Measurements from ENCODE around the gene CTIF.

The CTIF gene

DNA sequence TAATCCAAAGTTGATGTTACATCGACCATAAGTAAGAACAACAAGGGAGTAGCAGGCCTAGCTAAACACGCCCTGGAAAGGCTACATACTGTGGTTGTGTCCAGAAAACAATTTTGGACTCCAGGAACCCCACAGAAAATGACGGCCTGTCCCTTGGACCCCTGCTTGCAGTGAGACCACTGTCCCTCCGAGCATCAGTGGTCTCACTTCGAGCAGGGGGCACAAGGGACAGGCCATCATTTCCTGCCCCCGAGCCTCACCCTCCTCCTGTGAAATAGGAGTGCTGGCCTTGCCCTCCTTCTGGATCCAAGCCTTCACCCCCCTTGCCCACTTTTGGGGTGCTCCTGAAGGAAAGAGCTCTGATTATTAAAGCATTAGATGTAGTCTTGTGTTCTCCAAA is 144.4 kb downstream of the CTIF start:
- ChIA-PET CTCF (interaction anchor here (1.2 kb wide), 1 partner anchor 11 kb away, joined by 4 read pairs; no protein-coding TSS in a partner anchor), POLR2A (no interaction called here)
- peaks cover 0 to 3% (median 0%) of the 10 kb centered on the region in 4 experiments for H3K36me3 ChIP-seq (ENCODE audit: control insufficient read depth in 4 of 4, insufficient read depth in 4 of 4, low read length in 3 of 4)
- DNase-seq, result no peak
- no peaks in the 10 kb centered on the region for H3K9me3 ChIP-seq (ENCODE audit: control extremely low read depth in 1 of 5, control insufficient read depth in 4 of 5, insufficient read depth in 2 of 5, low read depth in 1 of 5, low read length in 4 of 5)
- H3K4me1 ChIP-seq (ENCODE audit: control extremely low read depth in 1 of 4, control insufficient read depth in 4 of 4, insufficient read depth in 4 of 4, low read length in 3 of 4), result peaks cover 2 to 18% (median 12%) of the 10 kb centered on the region in 4 experiments
- no peaks in the 10 kb centered on the region for H3K27me3 ChIP-seq (replicated peaks in 2 of 5; ENCODE audit: control insufficient read depth in 4 of 5, insufficient read depth in 5 of 5, low read length in 4 of 5)
- 99% methylated on average over 6 of the region's 6 CpGs for WGBS (ENCODE audit: insufficient coverage)
- no peak overlapping the region for H3K4me3 ChIP-seq (ENCODE audit: control insufficient read depth in 1 of 7, extremely low read depth in 1 of 7, insufficient read depth in 4 of 7, low read depth in 2 of 7, low read length in 6 of 7)
- H3K27ac ChIP-seq (ENCODE audit: insufficient read depth in 1 of 2, low read depth in 1 of 2, low read length in 2 of 2, poor library complexity in 1 of 2, severe bottlenecking in 2 of 2), result no peak overlapping the region

DNA sequence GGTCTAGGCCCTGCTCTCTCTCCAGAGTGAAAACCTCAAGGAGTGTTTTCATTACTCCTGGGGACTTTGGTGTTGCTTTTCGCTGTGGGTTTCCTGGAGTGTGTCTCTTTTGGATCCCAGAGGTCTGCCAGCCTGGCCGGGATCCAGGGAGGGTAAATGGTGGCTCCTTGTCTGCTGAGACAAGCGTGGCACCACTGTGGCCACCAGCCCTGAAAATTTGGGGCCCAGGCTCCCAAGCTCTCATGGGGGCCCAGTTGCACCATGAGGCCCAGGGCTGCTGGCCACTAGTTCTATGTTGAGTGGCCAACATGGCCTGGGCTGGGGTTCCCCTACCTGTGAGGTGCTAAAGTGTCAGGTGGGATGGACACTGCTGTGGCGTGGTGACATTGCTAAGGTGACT is 144.8 kb downstream of the CTIF start:
- no peak for DNase-seq
- peaks cover 2 to 18% (median 10%) of the 10 kb centered on the region in 4 experiments for H3K4me1 ChIP-seq (ENCODE audit: control extremely low read depth in 1 of 4, control insufficient read depth in 4 of 4, insufficient read depth in 4 of 4, low read length in 3 of 4)
- POLR2A ChIA-PET, result no interaction called here
- H3K27ac ChIP-seq (ENCODE audit: insufficient read depth in 1 of 2, low read depth in 1 of 2, low read length in 2 of 2, poor library complexity in 1 of 2, severe bottlenecking in 2 of 2), result no peak overlapping the region
- H3K4me3 ChIP-seq (ENCODE audit: control insufficient read depth in 1 of 7, extremely low read depth in 1 of 7, insufficient read depth in 4 of 7, low read depth in 2 of 7, low read length in 6 of 7), result no peak overlapping the region
- H3K9me3 ChIP-seq (ENCODE audit: control extremely low read depth in 1 of 5, control insufficient read depth in 4 of 5, insufficient read depth in 2 of 5, low read depth in 1 of 5, low read length in 4 of 5), result no peaks in the 10 kb centered on the region
- H3K36me3 ChIP-seq (ENCODE audit: control insufficient read depth in 4 of 4, insufficient read depth in 4 of 4, low read length in 3 of 4), result peaks cover 0 to 3% (median 0%) of the 10 kb centered on the region in 4 experiments
- CTCF ChIA-PET, result interaction anchor here (1.2 kb wide), 1 partner anchor 10 kb away, joined by 4 read pairs; no protein-coding TSS in a partner anchor
- H3K27me3 ChIP-seq (replicated peaks in 2 of 5; ENCODE audit: control insufficient read depth in 4 of 5, insufficient read depth in 5 of 5, low read length in 4 of 5), result no peaks in the 10 kb centered on the region
- 93% methylated on average over 4 of the region's 4 CpGs for WGBS (ENCODE audit: insufficient coverage)

DNA sequence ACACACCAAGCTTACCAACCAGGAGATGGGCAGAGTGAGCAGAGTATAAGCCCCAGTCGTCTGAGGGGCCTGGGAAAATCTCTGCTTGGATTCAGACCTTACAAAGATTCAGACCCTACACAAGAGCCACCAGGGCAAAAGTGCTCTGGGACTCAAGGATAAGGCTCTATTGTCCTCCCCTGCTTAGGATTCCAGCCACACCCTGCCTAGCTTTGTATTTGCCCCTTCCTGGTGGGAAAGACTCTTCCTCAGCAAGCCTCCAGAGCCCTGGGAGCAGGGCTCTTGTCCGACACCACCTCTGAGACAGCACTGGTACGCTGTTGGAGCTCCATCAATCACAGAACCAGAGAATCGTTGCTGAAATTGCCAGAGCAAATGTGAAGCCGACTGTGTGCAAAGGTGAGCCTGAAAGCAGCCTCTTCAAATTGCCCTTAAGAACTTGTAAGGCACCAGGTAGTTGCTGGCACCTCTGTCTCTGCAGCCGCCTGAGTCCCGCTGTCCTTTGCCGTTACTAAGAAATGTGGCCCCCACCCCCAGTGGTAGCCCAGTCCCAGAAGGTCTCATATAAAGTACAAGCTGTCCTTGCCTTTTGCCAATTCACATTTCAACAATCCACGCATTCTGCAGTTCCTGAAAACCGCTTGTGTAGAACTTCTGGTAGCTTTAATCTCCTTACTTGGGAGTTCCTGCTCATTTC is 148.7 kb downstream of the CTIF start:
- H3K9me3 ChIP-seq (ENCODE audit: control extremely low read depth in 1 of 5, control insufficient read depth in 4 of 5, insufficient read depth in 2 of 5, low read depth in 1 of 5, low read length in 4 of 5), result no peaks in the 10 kb centered on the region
- POLR2A ChIA-PET, result no interaction called here
- peaks cover 0 to 2% (median 1%) of the 10 kb centered on the region in 4 experiments for H3K36me3 ChIP-seq (ENCODE audit: control insufficient read depth in 4 of 4, insufficient read depth in 4 of 4, low read length in 3 of 4)
- no peak overlapping the region for H3K4me3 ChIP-seq (ENCODE audit: control insufficient read depth in 1 of 7, extremely low read depth in 1 of 7, insufficient read depth in 4 of 7, low read depth in 2 of 7, low read length in 6 of 7)
- 100% methylated on average over 5 of the region's 10 CpGs for WGBS (ENCODE audit: insufficient coverage)
- no peaks in the 10 kb centered on the region for H3K27me3 ChIP-seq (replicated peaks in 2 of 5; ENCODE audit: control insufficient read depth in 4 of 5, insufficient read depth in 5 of 5, low read length in 4 of 5)
- no peak for DNase-seq
- CTCF ChIA-PET, result interaction anchor here (0.9 to 1.1 kb wide), 2 partner anchors 10 to 14 kb away, joined by 4 read pairs; no protein-coding TSS in a partner anchor
- H3K27ac ChIP-seq (ENCODE audit: insufficient read depth in 1 of 2, low read depth in 1 of 2, low read length in 2 of 2, poor library complexity in 1 of 2, severe bottlenecking in 2 of 2), result no peak overlapping the region
- peaks cover 0 to 11% (median 0%) of the 10 kb centered on the region in 4 experiments for H3K4me1 ChIP-seq (ENCODE audit: control extremely low read depth in 1 of 4, control insufficient read depth in 4 of 4, insufficient read depth in 4 of 4, low read length in 3 of 4)

DNA sequence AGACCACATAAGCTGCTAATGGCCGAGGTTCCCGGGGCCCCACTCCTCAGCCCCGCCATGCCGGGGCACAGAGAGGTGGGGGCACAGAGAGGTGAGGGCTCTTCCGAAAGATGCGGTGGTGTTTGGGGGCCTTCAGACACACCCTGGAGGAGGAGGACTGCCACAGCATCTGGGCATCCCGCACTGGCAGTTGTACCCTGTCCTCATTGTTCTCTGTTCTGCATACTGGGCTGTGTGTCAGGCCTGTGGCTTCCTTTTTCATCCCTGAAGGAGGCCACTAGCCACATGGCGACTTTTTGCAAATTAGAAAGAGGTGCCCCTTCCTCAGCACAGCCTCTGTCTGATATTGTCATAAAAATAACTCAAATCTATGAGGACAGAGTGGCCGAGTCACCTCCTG is 150.1 kb downstream of the CTIF start:
- no peak overlapping the region for H3K4me3 ChIP-seq (ENCODE audit: control insufficient read depth in 1 of 7, extremely low read depth in 1 of 7, insufficient read depth in 4 of 7, low read depth in 2 of 7, low read length in 6 of 7)
- ChIA-PET CTCF (interaction anchor here (1.1 kb wide), 1 partner anchor 550 kb away, joined by 3 read pairs; no protein-coding TSS in a partner anchor), POLR2A (no interaction called here)
- H3K27me3 ChIP-seq (replicated peaks in 2 of 5; ENCODE audit: control insufficient read depth in 4 of 5, insufficient read depth in 5 of 5, low read length in 4 of 5), result no peaks in the 10 kb centered on the region
- H3K36me3 ChIP-seq (ENCODE audit: control insufficient read depth in 4 of 4, insufficient read depth in 4 of 4, low read length in 3 of 4), result peaks cover 0 to 2% (median 0%) of the 10 kb centered on the region in 4 experiments
- WGBS (ENCODE audit: insufficient coverage), result 99% methylated on average over 9 of the region's 9 CpGs
- DNase-seq, result no peak
- peaks cover 0 to 21% (median 3%) of the 10 kb centered on the region in 4 experiments for H3K4me1 ChIP-seq (ENCODE audit: control extremely low read depth in 1 of 4, control insufficient read depth in 4 of 4, insufficient read depth in 4 of 4, low read length in 3 of 4)
- no peak overlapping the region for H3K27ac ChIP-seq (ENCODE audit: insufficient read depth in 1 of 2, low read depth in 1 of 2, low read length in 2 of 2, poor library complexity in 1 of 2, severe bottlenecking in 2 of 2)
- H3K9me3 ChIP-seq (ENCODE audit: control extremely low read depth in 1 of 5, control insufficient read depth in 4 of 5, insufficient read depth in 2 of 5, low read depth in 1 of 5, low read length in 4 of 5), result no peaks in the 10 kb centered on the region

DNA sequence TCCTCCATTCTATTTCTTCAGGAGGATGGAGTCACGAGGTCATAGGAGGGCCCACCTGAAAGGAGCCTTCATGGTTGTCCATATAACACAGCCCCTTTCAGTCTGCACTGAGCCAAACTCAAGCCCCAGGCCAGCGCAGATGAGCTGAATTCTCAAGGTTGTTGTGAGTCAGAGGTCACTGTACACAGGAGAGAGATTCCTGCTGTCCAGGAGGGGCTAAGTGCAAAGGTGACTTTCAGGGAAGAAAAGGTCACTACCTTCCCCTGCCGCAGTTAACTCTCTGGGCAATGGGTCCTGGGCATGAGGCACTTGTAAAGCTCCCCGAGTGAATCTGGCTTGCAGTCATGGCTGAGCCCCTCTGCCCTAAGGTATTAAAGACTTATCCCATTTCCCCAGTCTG is 150.7 kb downstream of the CTIF start:
- DNase-seq, result no peak
- ChIA-PET POLR2A (no interaction called here), CTCF (interaction anchor here (1.1 kb wide), 1 partner anchor 550 kb away, joined by 3 read pairs; no protein-coding TSS in a partner anchor)
- Histone ChIP-seq H3K27ac (ENCODE audit: insufficient read depth in 1 of 2, low read depth in 1 of 2, low read length in 2 of 2, poor library complexity in 1 of 2, severe bottlenecking in 2 of 2) (no peak overlapping the region), H3K9me3 (ENCODE audit: control extremely low read depth in 1 of 5, control insufficient read depth in 4 of 5, insufficient read depth in 2 of 5, low read depth in 1 of 5, low read length in 4 of 5) (no peaks in the 10 kb centered on the region), H3K36me3 (ENCODE audit: control insufficient read depth in 4 of 4, insufficient read depth in 4 of 4, low read length in 3 of 4) (peaks cover 0 to 2% (median 0%) of the 10 kb centered on the region in 4 experiments), H3K4me3 (ENCODE audit: control insufficient read depth in 1 of 7, extremely low read depth in 1 of 7, insufficient read depth in 4 of 7, low read depth in 2 of 7, low read length in 6 of 7) (no peak overlapping the region), H3K27me3 (replicated peaks in 2 of 5; ENCODE audit: control insufficient read depth in 4 of 5, insufficient read depth in 5 of 5, low read length in 4 of 5) (no peaks in the 10 kb centered on the region), H3K4me1 (ENCODE audit: control extremely low read depth in 1 of 4, control insufficient read depth in 4 of 4, insufficient read depth in 4 of 4, low read length in 3 of 4) (peaks cover 0 to 27% (median 6%) of the 10 kb centered on the region in 4 experiments)
- 100% methylated on average over 4 of the region's 4 CpGs for WGBS (ENCODE audit: insufficient coverage)

DNA sequence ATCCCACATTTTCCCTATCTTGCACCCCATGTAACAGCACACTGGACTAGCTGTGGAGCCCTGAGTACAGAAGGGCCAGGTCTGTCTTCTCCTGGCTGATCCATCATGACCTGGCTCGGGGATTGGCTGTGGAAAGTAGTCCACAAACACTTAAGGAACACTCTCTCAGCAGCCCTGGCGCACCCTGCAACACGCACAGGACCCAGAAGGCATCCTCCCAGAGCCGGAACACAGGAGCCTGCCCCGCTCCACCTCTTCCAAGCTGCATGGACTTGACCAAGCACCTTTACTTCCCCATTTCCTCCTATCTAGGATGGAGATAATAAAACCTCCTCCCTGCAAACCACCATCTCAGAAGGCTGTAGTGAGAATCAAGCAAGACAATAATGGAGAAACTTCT is 151.7 kb downstream of the CTIF start:
- no peak for DNase-seq
- Histone ChIP-seq H3K4me1 (ENCODE audit: control extremely low read depth in 1 of 4, control insufficient read depth in 4 of 4, insufficient read depth in 4 of 4, low read length in 3 of 4) (peaks cover 0 to 37% (median 8%) of the 10 kb centered on the region in 4 experiments), H3K4me3 (ENCODE audit: control insufficient read depth in 1 of 7, extremely low read depth in 1 of 7, insufficient read depth in 4 of 7, low read depth in 2 of 7, low read length in 6 of 7) (no peak overlapping the region), H3K27me3 (replicated peaks in 2 of 5; ENCODE audit: control insufficient read depth in 4 of 5, insufficient read depth in 5 of 5, low read length in 4 of 5) (no peaks in the 10 kb centered on the region), H3K36me3 (ENCODE audit: control insufficient read depth in 4 of 4, insufficient read depth in 4 of 4, low read length in 3 of 4) (peaks cover 0 to 2% (median 0%) of the 10 kb centered on the region in 4 experiments), H3K9me3 (ENCODE audit: control extremely low read depth in 1 of 5, control insufficient read depth in 4 of 5, insufficient read depth in 2 of 5, low read depth in 1 of 5, low read length in 4 of 5) (no peaks in the 10 kb centered on the region), H3K27ac (ENCODE audit: insufficient read depth in 1 of 2, low read depth in 1 of 2, low read length in 2 of 2, poor library complexity in 1 of 2, severe bottlenecking in 2 of 2) (no peak overlapping the region)
- ChIA-PET POLR2A (no interaction called here), CTCF (no interaction called here)
- WGBS (ENCODE audit: insufficient coverage), result 100% methylated on average over 4 of the region's 5 CpGs

DNA sequence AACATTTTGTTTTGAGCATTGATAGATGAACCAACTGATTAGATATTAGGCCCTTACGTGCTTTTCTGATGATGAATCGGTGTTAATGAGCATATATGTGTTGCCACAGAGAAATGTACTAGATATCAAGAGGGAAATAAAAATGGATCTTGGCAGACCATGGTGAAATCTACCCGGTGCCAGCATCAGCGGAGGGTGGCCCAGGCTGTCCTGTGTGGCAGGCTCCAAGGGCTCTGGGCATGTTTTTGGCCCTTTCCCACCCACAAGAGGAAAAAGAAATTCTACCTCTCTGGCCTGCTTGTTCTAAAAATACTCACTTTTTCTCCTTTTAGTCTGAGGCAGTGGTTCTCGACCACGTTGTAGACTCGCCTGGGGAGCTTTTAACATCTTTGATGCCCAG is 154.2 kb downstream of the CTIF start:
- peaks cover 0 to 43% (median 11%) of the 10 kb centered on the region in 4 experiments for H3K4me1 ChIP-seq (ENCODE audit: control extremely low read depth in 1 of 4, control insufficient read depth in 4 of 4, insufficient read depth in 4 of 4, low read length in 3 of 4)
- H3K27ac ChIP-seq (ENCODE audit: insufficient read depth in 1 of 2, low read depth in 1 of 2, low read length in 2 of 2, poor library complexity in 1 of 2, severe bottlenecking in 2 of 2), result no peak overlapping the region
- ChIA-PET CTCF (interaction anchor here (1.6 kb wide), 1 partner anchor 10 kb away, joined by 4 read pairs; no protein-coding TSS in a partner anchor), POLR2A (no interaction called here)
- WGBS (ENCODE audit: insufficient coverage), result 99% methylated on average over 7 of the region's 7 CpGs
- H3K36me3 ChIP-seq (ENCODE audit: control insufficient read depth in 4 of 4, insufficient read depth in 4 of 4, low read length in 3 of 4), result peaks cover 0 to 2% (median 0%) of the 10 kb centered on the region in 4 experiments
- H3K4me3 ChIP-seq (ENCODE audit: control insufficient read depth in 1 of 7, extremely low read depth in 1 of 7, insufficient read depth in 4 of 7, low read depth in 2 of 7, low read length in 6 of 7), result no peak overlapping the region
- no peaks in the 10 kb centered on the region for H3K9me3 ChIP-seq (ENCODE audit: control extremely low read depth in 1 of 5, control insufficient read depth in 4 of 5, insufficient read depth in 2 of 5, low read depth in 1 of 5, low read length in 4 of 5)
- DNase-seq, result no peak
- no peaks in the 10 kb centered on the region for H3K27me3 ChIP-seq (replicated peaks in 2 of 5; ENCODE audit: control insufficient read depth in 4 of 5, insufficient read depth in 5 of 5, low read length in 4 of 5)
